Right lobe of liver (tissue), 6 donors: Measurements from ENCODE around the gene PRRG3. TPM values are rescaled to one million over a fixed set of nuclear protein-coding genes. Genes with fewer than 3 reads are reported as not detected.

Experiments used
- ATAC-seq, 4 donors: fragments of 200-7000 bp; cut with Tn5 transposase; one replicate each; pipeline ENCODE4 v1.9.1; 2020; ENCODE audit warnings: mild to moderate bottlenecking in 4 of 4, moderate library complexity in 4 of 4
- DNase-seq, 3 donors: peaks; one replicate each; pipeline ENCODE4 v3.0.0-alpha.2; 2020
- H3K27ac ChIP-seq, 3 donors: fragments of 200-600 bp; one replicate each; pipeline ENCODE4 v1.8.0; 2022
- H3K27me3 ChIP-seq, 2 donors: fragments of 200-600 bp; one replicate each; pipeline ENCODE4 v1.8.0; 2022
- H3K36me3 ChIP-seq, 4 donors: fragments of 200-600 bp; sonication (generic) in 1 of 4; one replicate each; pipeline versions ENCODE4 v1.5.1 to v1.8.0; 2017 to 2022; ENCODE audit warnings: control low read depth in 1 of 4
- H3K4me1 ChIP-seq, 4 donors: fragments of 200-600 bp; sonication (generic) in 1 of 4; one replicate each; pipeline versions ENCODE4 v1.5.1 to v1.8.0; 2017 to 2022; ENCODE audit warnings: control low read depth in 1 of 4
- H3K4me3 ChIP-seq, 3 donors: fragments of 200-600 bp; one replicate each; pipeline ENCODE4 v1.8.0; 2022
- H3K9me3 ChIP-seq, 4 donors: fragments of 200-600 bp; sonication (generic) in 1 of 4; one replicate each; pipeline versions ENCODE4 v1.5.1 to v1.8.0; 2017 to 2022; ENCODE audit warnings: control low read depth in 1 of 4
- CTCF ChIP-seq, 4 donors: fragments of 200-600 bp in 3 of 4; fragments of 450-650 bp in 1 of 4; IDR thresholded peaks; one replicate each; pipeline versions ENCODE4 v1.5.1 to v1.8.0; 2016 to 2022; ENCODE audit warnings: antibody characterized with exemption in 4 of 4, mild to moderate bottlenecking in 2 of 4
- POLR2A ChIP-seq: fragments of 450-650 bp; IDR thresholded peaks from one replicate; pipeline ENCODE4 v1.6.1; 2017; ENCODE audit warnings: antibody characterized with exemption, mild to moderate bottlenecking
- WGBS: methylation state at CpG from one replicate; pipeline ENCODE4 v1.1.6; 2018; ENCODE audit warnings: low coverage, low lambda C conversion rate; ENCODE audit not compliant: insufficient coverage; ENCODE audit errors: missing lambda C conversion rate; 5-methylcytosine and 5-hydroxymethylcytosine counted together
- intact Hi-C, 2 donors: fragments of 100-400 bp; cut with DNase I; formaldehyde crosslinking; loops; one replicate each; pipeline versions ENCODE4 v1.11.2 to v1.14.1; 2022
- long read RNA-seq: library from polyadenylated mRNA; unstranded; transcript quantifications from one replicate; pipeline ENCODE4 v2.0.0, GENCODE V29; 2019
- total RNA-seq, 6 experiments: library from RNA; depleted of rRNA in 2 of 6; stranded (reverse); fragments of >200 nt in 2 of 6; fragmentation: NEBNext Ultra II Directional in 3 of 6; extraction: Animal tissue kit (Norgen Biotek cat#: 25700) in 3 of 6; gene quantifications; one replicate each; pipeline versions ENCODE4 v1.1.0 to v1.2.4, GENCODE V29; 2016 to 2023
- donor health status: DM: no; HTN: yes; CAD: no.
- donor health status: DM: no; HTN: no; CAD: no.
- donor health status: DM: no; HTN: no; CAD: no.
- donor health status: DM: no; HTN: yes; CAD: no.
- donor health status: DM: no; HTN: yes; CAD: no.

Gene PRRG3
- under 1 TPM in 3 of 6 experiments, not detected in 3; 0.02 to 0.30 (median 0.07) TPM for total RNA-seq
- long read RNA-seq, result 0 reads

GRCh38 chrX:151694661-151695582 lies at the start of gene PRRG3:
Gene PRRG3 (plus strand): TSS chrX:151695458. CDS start chrX:151698815, 3,357 bp downstream.
- ATAC-seq, result no peak
- 32% methylated on average over 13 of the region's 100 CpGs for WGBS
- H3K4me3 ChIP-seq, result no peak within 1 kb of the TSS

GRCh38 chrX:151675121-151675746 lies 20.0 kb upstream of the PRRG3 start:
- DNase-seq (no peak), ATAC-seq (no peak)
- TF ChIP-seq POLR2A (no peak), CTCF (IDR thresholded peaks at IDR 0.05) (no peak)
- no peaks in the 10 kb centered on the region for H3K27me3 ChIP-seq
- H3K4me1 ChIP-seq, result no peaks in the 10 kb centered on the region
- H3K27ac ChIP-seq, result no peak overlapping the region
- WGBS, result 29% methylated on average over 5 of the region's 6 CpGs
- no peak overlapping the region for H3K4me3 ChIP-seq
- H3K36me3 ChIP-seq, result no peaks in the 10 kb centered on the region
- intact Hi-C loops, result loop anchor here (10.0 kb wide), 1 partner anchor 520 kb away; no protein-coding TSS in a partner anchor
- no peaks in the 10 kb centered on the region for H3K9me3 ChIP-seq

More at GRCh38 chrX:151694661-151695582, at the start of gene PRRG3:
- Histone ChIP-seq H3K36me3 (no peaks in the 10 kb centered on the region), H3K4me1 (no peaks in the 10 kb centered on the region), H3K27ac (no peak within 1 kb of the TSS), H3K9me3 (no peaks in the 10 kb centered on the region), H3K27me3 (no peaks in the 10 kb centered on the region)
- TF ChIP-seq POLR2A, result no peak
- no peak for TF ChIP-seq CTCF (IDR thresholded peaks at IDR 0.05)
- intact Hi-C loops, result no loop called here
- no peak for DNase-seq

- Histone ChIP-seq H3K4me3 (no peak overlapping the region), H3K4me1 (no peaks in the 10 kb centered on the region), H3K27me3 (no peaks in the 10 kb centered on the region), H3K27ac (no peak overlapping the region), H3K36me3 (no peaks in the 10 kb centered on the region), H3K9me3 (no peaks in the 10 kb centered on the region)
- WGBS, result 41% methylated on average over 3 of the region's 4 CpGs
- TF ChIP-seq CTCF (IDR thresholded peaks at IDR 0.05), result no peak
- no peak for TF ChIP-seq POLR2A
- ATAC-seq (no peak), DNase-seq (no peak)
- intact Hi-C loops, result loop anchor here (10.0 kb wide), 1 partner anchor 521 kb away; no protein-coding TSS in a partner anchor
These were observed 19.1 kb upstream of the PRRG3 start for GRCh38 chrX:151676196-151676595.

GRCh38 chrX:151679798-151680402 lies 15.4 kb upstream of the PRRG3 start:
- H3K4me3 ChIP-seq, result no peak overlapping the region
- H3K27ac ChIP-seq, result no peak overlapping the region
- DNase-seq, result no peak
- TF ChIP-seq CTCF (IDR thresholded peaks at IDR 0.05) (no peak), POLR2A (no peak)
- intact Hi-C loops, result loop anchor here (10.0 kb wide), 1 partner anchor 525 kb away; no protein-coding TSS in a partner anchor
- H3K9me3 ChIP-seq, result no peaks in the 10 kb centered on the region
- WGBS, result 46% methylated on average over 5 of the region's 5 CpGs
- ATAC-seq, result no peak
- no peaks in the 10 kb centered on the region for H3K36me3 ChIP-seq
- H3K27me3 ChIP-seq, result no peaks in the 10 kb centered on the region
- H3K4me1 ChIP-seq, result no peaks in the 10 kb centered on the region
